GM19467 (cell line): ENCODE results near the gene TMEM270.
"Not testable (repeated sequence)": the region's sequence is repeated elsewhere in the genome, so short reads cannot be mapped to it uniquely, and the experiment has no call there.

Experiments used
- ATAC-seq: cut with Tn5 transposase; IDR thresholded peaks from one replicate; pipeline ENCODE4 v1.9.1; 2021; ENCODE audit warnings: mild to moderate bottlenecking, moderate library complexity; ENCODE audit not compliant: unreplicated experiment

Gene TMEM270

GRCh38 chr7:73831834-73832651 lies 28.9 kb upstream of the TMEM270 start:
- no peak for ATAC-seq

GRCh38 chr7:73832806-73833205 lies 28.2 kb upstream of the TMEM270 start:
- ATAC-seq: no peak

- no peak for ATAC-seq
Observed at GRCh38 chr7:73833251-73833919, 27.6 kb upstream of the TMEM270 start.

- no peak for ATAC-seq
Observed at GRCh38 chr7:73834626-73835191, 26.2 kb upstream of the TMEM270 start.

- not testable (repeated sequence) for ATAC-seq
Observed at GRCh38 chr7:73837167-73837566, 23.8 kb upstream of the TMEM270 start.

- no peak for ATAC-seq
Observed at GRCh38 chr7:73838642-73839041, 22.3 kb upstream of the TMEM270 start.

- ATAC-seq: no peak
Observed at GRCh38 chr7:73839290-73839689, 21.7 kb upstream of the TMEM270 start.

- ATAC-seq: no peak
Observed at GRCh38 chr7:73839743-73840714, 20.9 kb upstream of the TMEM270 start.

- no peak for ATAC-seq
Observed at GRCh38 chr7:73840715-73841379, 20.1 kb upstream of the TMEM270 start.

- ATAC-seq: no peak
Observed at GRCh38 chr7:73841689-73842066, 19.3 kb upstream of the TMEM270 start.

- ATAC-seq: peak; percentile 89
Observed at GRCh38 chr7:73842067-73842976, 18.6 kb upstream of the TMEM270 start, which contains the start of gene METTL27. Gene METTL27 (minus strand): TSS chr7:73842516. CDS start chr7:73842140, 376 bp downstream.

GRCh38 chr7:73844131-73844547 lies 16.8 kb upstream of the TMEM270 start:
- no peak for ATAC-seq

GRCh38 chr7:73844848-73845460 lies 16.0 kb upstream of the TMEM270 start:
- no peak for ATAC-seq

- ATAC-seq: not testable (repeated sequence)
Observed at GRCh38 chr7:73845701-73846195, 15.2 kb upstream of the TMEM270 start.

GRCh38 chr7:73847941-73848723 lies 12.8 kb upstream of the TMEM270 start:
- ATAC-seq: no peak

GRCh38 chr7:73850781-73851207 lies 10.2 kb upstream of the TMEM270 start:
- no peak for ATAC-seq
